GM04503 (cell line): ENCODE results near the gene WWC2.
"Not testable (repeated sequence)": the region's sequence is repeated elsewhere in the genome, so short reads cannot be mapped to it uniquely, and the experiment has no call there.

Experiments
- DNase-seq: peaks from one replicate; pipeline ENCODE4 v3.0.0-alpha.2; 2012; ENCODE audit warnings: low read depth

Gene WWC2

DNA sequence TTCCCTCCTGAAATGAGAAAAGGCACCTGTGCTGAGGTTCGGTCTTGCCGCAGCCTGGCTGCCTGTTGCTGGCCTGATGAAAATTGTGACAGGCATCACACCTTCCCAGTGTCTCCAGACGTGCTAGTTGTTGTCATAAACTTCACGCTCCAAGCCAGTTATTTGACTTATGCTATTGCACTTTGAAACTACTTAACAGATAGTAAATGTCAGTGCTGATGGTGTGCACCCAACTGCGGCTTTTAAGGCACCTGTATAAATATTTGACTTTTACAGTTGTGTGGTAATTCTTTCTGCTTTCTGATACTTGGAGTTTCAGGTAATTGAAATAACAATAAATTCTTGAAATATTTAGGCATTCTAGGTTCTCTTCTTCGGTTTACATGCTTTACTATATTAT is 1.8 kb downstream of the WWC2 start:
- DNase-seq = no peak

DNA sequence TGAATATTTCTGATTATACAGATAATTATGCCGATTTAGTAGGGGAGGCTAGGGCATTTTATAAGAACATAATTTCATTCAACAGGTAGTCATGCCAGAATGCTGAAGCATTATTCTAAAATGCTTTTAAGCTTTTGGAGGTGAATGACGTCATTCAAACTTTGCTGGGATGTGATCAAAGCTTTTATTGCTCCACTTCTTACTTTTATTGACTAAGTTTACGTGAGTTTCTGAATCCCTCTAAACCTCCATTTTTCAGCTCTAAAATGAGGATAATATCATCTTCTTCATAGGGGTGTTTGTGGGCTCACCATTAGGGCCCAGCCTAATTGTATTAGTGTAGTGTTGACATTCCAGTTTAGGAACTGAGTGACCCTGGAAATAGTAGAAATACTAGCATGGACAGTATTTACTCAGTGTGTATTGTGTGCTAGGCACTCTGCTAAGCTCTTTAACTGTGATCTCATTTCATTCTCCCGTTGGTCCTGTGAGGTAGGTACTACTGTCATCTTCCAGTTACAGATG is 3.0 kb downstream of the WWC2 start:
- DNase-seq = no peak

DNA sequence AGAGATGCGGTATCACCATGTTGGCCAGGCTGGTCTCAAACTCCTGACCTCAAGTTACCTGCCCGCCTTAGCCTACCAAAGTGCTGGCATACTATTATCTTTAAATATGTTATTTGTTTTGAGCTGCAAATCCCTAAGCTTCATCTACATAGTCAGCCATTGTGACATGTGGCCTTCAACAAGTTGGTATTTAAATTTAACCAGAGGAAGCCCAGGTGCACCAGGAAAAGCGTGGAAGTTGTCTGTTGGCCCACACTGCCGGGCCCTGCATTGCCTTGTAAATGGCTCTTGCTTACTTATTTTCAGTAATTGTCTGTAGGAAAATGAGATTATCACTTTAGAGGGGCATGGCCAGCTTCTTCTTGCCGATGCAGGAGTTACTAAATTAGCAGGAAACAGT is 6.0 kb downstream of the WWC2 start:
- DNase-seq = no peak

DNA sequence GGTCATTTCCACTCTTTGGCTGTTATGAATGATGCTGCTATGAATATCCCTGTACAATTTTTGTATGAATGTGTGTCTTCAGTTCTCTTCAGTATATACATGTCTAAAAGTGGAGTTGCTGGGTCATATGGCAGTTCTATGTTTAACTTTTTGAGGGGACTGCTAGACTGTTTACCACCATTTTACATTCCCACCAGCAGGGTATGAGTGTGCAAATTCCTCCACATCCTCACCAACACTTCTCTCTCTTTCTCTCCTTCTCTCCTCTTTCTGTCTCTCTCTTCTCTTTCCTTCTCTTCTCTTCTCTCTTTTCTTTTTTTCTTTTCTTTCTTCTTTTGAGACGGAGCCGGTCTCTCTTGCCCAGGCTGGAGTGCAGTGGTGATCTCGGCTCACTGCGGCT is 7.8 kb downstream of the WWC2 start:
- no peak for DNase-seq

DNA sequence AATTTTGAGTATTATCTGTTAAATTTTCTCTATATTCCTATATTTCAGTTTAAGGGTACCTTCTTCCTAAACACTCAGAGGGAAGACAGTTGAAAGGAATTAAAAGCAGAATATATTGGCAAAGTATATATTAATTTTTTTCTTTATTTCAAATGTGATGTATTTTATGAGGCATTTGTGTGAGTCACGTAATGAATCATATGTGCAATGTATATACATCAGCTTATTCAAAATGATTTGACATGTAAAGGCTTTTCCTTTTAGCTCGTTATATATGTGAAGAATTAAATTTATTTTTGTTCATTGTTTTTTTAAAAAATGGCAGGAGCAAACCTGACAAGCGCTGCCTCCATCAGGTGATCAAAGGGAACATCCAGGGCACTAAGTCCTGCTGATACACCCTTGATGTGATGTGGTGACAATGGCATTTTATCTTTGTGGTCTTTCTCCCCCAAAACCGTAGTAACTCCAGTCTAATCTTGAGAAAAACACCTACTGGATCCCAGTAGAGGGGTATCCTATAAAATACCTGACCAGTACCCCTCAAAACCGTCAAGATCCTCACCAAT is 8.9 kb downstream of the WWC2 start:
- DNase-seq = no peak

DNA sequence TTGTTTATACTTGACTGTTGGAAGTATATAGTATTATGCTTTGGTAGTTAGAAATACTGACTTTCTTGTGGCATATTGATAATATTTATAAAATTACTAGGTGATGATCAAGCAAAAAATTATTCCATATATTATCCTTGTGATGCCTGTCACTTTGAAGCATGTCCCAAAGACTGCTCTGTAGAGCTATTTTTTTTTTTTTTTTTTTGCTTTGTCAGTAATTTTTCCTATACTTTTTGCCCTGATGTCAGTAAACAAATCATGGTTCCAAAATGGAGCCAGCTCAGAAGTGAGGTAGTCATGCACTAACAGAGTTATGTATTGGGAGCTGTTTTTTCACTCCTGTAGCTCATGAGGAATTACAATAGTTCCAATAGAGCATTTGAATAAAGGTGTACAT is 11.2 kb downstream of the WWC2 start:
- no peak for DNase-seq

DNA sequence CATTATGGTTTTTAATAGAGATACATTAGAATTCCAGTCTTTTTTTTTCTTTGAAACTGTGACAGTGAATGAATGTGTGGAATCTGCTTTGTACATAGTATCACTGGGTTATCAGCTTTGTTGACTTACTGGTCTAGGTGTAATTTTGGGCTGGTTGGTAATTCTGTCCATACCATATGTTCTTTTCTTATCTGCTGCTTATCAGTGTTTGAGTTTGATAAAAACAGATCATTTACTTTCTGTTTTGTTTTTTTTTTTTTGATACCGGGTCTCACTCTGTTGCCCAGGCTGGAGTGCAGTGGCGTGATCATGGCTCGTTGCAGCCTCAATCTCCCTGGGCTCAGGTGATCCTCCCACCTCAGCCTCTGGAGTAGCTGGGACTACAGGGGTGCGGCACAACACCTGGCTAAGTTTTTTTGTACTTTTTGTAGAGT is 12.4 kb downstream of the WWC2 start:
- no peak for DNase-seq

DNA sequence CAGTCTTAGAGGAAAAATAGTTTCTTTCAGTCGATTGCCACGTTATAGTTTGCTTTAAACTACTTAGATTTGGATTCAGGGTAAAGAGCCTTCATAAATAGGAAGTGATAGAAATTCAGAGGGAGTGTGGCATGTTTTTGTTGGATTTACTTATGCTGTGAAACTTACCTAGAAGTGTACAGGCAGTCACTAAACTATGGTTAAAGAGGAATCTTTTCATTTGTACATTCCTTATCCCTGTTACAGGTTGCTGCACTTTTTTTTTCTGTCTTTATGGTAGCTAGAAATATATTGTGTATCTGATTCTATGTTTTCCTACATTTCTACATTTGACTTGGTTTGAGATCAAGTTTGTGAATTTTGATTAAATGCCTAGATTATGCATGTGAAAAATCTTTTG is 19.1 kb downstream of the WWC2 start:
- DNase-seq = no peak

DNA sequence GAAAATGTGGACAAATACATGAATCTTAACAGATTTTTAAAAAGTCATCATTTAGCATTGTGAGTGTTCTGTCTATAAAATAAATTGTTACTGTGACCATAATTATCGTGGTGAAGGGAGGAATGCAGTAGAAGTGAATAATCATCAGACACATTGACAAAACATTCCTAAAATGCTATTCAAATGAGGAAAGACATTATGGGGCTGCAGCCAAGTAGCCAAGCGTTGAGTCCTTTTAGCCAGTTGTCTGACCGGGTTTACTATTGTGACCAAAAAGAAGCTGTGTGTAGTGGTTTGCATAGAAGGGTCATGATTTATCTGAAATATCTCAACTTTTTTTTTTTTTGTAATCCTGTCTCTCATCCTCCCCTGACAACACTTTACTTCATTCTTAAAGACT is 19.5 kb downstream of the WWC2 start:
- peak; percentile 91 for DNase-seq

DNA sequence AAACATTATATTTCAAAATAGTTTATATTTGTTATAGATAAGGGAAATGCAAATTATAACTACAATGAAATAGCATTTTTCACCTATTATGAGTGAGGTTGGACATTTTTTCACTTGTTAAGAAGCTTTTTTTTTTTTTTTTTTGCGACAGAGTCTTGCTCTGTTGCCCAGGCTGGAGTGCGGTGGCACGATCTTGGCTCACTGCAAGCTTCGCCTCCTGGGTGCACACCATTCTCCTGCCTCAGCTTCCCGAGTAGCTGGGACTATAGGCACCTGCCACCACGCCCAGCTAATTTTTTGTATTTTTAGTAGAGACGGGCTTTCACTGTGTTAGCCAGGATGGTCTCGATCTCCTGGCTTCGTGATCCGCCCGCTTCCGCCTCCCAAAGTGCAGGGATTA is 22.6 kb downstream of the WWC2 start:
- not testable (repeated sequence) for DNase-seq

DNA sequence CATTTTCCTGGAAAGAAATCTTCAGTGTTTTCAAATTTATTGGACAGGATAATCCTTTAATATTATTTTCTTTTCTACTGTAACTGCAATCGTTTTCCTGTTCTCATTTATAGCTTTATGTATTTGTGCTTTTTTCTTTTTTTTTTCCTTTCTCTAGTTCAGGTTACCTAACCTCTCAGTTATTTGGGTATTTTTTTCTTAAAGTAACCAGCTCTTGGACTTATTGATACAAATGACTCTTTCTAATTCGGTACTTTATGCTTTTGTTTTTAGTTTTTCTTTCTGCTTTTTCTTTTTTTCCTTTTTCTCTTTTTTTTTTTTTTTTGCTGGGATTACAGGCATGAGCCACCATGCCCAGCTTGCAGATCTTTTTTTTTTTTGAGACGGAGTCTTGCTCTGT is 25.2 kb downstream of the WWC2 start:
- no peak for DNase-seq

DNA sequence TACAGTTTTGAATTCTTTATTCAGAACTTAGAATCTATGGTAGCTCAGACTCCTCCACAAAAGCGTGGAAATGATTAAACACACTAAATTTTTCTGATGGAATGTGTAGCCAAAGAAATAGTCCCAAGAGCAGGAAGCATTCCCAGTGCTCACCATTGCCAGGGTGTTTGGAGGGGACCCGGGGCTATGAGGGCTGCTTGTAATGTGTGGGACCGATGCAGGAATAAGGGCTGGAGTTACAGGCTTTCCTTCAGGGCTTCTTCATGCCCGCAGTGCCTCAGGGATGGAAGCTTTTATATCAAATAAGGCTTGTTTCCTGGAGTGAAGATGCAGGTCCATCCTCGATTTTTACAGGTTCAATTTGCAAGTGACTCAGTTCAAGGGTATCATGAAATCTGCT is 25.8 kb downstream of the WWC2 start:
- no peak for DNase-seq

DNA sequence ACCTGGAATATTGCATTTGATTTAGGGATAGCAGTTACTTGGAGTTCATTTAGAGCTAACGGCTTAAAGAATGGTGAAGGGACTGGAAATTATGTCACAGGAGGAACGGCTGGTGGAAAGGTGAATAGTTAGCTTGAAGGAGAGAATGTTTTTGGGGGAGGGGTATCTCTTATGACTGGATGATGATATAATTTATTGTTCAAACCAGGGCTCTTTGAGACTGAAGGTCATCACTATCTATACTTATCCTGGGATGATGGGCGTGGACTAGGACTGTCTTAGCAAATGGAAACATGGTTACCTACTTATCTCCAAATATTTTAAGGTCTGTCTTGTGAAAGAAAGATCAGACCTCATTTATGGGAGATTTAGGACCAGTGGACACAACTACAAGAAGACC is 30.1 kb downstream of the WWC2 start:
- no peak for DNase-seq

DNA sequence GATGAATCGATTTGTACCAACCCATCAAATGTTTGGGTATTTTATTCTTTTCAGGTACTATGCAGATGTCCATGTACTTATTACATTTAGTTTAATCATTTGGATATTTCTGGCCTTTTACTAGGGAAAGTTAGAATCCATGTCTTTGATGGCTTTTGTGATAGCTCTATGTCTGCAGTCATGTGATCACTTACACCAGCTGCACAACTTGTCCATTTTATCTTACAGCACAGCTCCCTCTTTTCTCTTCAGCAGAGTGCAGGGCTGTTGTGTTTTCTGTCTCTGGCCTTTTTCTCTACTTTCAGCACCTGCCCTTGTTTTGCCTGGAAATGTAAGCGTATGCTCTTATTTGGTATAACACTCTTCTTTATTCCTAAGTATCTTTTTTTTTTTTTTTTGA is 30.6 kb downstream of the WWC2 start:
- no peak for DNase-seq

DNA sequence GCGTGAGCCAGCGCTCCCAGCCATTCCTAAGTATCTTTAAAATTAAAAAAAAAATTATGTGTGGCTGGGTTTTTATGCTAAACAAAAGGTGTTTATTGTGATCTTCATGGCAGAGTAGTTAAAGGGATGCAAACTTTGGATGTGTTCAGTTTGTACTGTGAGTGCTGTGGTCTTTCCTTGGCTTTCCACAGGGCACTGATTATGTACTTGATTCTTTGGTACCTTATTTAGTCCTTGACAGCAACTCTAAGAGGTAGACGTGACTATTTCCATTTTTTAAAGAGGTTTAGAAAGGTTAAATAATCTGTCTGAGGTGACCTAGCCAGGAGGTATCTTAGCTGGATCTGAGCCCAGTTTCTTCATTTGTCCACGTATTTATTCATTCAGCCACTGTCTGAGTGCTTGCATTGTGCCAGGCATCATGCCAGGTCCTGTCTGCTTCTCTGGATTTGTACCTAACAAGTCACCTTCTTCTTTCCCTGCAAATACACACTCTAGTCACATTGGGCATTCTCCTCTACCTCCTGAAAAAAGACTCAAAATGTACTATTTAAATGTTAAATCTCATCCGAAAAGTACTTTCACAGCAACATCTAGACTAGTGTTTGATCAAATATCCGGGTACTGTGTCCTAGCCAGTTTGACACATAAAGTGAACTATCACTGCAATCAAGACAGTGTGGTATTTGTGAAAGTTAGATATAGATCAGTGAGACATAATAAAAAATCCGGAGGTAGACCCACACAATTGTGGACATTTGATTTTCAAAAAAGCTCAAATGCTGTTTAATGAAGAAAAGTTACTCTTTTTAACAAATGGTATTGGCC is 31.5 kb downstream of the WWC2 start:
- no peak for DNase-seq

DNA sequence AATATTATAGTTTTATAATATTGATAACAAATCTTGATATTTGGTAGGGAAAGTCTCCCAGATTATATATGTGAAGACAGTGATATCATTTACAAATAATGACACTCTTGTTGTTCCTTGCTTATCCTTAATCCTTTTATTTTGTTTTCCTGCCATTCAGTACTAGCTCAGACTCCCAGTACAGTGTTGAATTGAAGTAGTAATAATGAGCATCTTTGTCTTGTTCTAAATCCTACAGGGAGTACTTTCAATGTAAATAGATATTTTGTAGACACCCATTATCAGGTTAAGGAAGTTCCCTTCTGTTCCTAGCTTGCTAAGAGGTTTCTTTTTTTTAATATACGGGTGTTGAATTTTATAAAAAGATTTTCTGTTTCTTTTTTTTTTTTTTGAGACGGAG is 33.0 kb downstream of the WWC2 start:
- no peak for DNase-seq

DNA sequence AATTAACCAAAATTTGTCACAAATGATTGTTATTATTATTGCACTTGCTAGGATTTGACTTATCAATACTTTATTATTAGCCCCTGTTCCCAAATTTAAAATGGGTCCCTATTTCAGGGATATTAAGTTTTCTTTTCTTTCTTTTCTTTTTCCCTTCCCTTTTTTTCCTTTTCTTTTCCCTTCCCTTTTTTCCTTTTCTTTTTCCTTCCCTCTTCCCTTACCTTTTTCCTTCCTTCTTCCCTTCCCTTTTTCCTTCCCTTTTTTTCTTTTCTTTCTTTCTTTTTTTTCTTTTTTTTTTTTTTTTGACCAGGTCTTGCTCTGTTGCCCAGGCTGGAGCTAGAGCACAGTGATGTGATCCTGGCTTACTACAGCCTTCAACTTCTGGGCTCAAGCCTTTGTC is 33.8 kb downstream of the WWC2 start:
- DNase-seq = no peak

DNA sequence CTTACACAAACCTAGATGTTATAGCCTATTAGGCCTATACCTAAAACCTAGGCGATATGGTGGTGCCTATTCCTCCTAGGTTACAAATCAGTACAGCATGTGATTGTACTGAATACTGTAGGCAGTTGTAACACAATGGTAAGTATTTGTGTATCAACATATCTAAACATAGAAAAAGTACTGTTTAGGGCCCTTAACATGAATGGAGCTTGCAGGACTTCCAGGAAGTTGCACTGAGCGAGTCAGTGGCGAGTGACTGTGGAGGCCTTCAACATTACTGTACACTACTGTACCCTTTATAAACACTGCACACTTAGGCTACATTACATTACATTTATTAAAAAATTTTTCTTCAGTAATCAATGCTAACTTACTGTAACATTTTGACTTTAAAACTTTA is 37.8 kb downstream of the WWC2 start:
- DNase-seq = no peak

DNA sequence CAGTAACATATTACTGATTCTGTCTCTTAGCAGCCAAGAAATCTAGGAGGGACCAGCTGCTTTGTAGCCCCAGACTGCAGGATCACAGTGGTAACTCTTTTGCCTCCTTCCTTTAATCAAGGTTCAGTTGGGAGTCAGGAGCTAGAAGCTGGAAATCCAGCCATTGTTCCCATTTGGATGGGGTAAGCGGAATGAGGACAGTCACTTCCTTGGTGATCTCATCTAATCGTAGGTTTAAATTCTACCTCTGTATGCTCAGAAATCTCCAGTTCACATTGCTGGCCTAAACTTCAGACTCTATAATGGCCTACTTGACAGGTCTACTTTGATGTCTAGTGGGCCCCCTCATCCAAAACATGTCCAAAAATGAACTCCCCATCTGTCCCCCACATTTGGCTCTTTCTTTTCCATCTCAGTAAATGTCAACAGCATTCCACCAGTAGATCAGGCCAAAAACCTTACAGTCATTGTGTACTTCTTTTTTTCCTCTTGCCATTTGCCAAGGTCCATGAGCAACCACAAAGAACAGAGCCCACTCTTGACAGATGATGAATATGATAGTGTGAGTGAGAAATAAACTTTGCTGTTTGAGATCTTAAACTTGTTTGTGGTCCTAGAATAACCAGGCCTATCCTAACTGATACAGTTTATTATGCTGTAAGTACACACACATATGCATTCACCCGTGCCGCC is 40.1 kb downstream of the WWC2 start:
- DNase-seq = no peak

DNA sequence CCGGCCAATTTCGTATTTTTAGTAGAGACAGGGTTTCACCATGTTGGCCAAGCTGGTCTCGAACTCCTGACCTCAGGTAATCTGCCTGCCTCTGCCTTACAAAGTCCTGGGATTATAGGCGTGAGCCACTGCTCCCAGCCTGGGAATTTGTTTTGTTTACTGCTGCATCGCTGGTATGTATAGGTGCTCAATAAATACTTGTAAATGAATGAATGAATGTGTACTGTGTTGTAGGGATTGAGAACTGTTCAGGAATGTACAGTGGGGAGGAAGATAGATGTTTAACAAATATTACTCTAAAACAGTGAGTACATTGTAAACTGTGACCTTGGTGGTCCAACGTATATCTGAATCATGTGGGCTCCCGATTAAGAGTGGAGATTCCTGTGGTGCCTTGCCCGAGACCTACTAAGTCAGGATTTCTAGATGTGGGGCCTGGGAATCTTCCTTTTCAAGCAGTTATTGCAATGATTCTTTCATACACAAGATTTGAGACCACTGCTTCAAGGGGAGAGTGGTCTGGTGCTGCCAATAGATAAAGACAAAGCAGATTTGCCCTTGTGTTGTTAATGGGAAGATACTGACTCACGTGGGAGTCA is 41.0 kb downstream of the WWC2 start:
- DNase-seq = no peak

DNA sequence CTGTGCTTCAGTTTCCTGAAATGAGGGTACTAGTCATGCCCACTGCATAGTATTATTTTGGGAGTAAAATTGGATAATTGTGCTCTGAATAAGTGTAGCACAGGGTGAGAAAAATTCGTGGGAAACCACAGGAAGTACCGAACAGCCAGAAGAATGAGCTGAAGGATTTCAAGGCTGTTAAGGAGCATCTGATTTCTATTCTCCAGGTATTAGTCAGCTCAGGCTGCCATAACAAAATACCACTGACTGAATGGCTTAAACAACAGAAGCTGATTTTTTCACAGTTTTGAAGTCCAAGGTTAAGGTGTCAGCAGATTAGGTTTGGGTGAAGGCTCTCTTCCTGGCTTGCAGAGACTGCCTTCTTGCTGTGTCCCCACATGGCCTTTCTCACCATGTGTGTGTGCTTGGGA is 41.9 kb downstream of the WWC2 start:
- DNase-seq = peak; percentile 89

DNA sequence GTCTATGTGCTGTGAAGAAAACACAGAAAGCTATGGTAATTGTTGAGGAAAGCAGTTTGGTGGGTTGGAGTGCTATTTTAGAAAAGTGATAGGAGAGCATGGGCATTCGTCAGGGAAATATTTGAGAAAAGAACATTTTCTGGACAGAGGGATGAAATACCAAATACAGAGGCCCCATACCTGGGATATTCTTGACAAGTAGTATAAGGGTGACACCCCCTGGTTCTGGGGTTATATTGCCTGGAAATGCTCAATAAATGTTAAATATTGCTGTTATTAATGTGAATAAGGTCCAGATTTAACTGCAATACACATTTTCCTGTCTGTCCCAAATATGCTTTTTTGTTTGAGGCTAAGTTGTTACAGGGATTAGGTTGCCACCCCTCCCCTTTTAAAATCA is 42.9 kb downstream of the WWC2 start:
- no peak for DNase-seq
